Pons (tissue), 1 donor: Measurements from ENCODE around the gene PRRT1.
"Not testable (repeated sequence)": the region's sequence is repeated elsewhere in the genome, so short reads cannot be mapped to it uniquely, and the experiment has no call there.

ENCODE experiments used
- DNase-seq: peaks from one replicate; pipeline ENCODE4 v3.0.0-alpha.2; 2016; ENCODE audit warnings: low spot score

The PRRT1 gene

GRCh38 chr6:32120573-32121059, 31.1 kb downstream of the PRRT1 start:
- DNase-seq, result no peak

DNA sequence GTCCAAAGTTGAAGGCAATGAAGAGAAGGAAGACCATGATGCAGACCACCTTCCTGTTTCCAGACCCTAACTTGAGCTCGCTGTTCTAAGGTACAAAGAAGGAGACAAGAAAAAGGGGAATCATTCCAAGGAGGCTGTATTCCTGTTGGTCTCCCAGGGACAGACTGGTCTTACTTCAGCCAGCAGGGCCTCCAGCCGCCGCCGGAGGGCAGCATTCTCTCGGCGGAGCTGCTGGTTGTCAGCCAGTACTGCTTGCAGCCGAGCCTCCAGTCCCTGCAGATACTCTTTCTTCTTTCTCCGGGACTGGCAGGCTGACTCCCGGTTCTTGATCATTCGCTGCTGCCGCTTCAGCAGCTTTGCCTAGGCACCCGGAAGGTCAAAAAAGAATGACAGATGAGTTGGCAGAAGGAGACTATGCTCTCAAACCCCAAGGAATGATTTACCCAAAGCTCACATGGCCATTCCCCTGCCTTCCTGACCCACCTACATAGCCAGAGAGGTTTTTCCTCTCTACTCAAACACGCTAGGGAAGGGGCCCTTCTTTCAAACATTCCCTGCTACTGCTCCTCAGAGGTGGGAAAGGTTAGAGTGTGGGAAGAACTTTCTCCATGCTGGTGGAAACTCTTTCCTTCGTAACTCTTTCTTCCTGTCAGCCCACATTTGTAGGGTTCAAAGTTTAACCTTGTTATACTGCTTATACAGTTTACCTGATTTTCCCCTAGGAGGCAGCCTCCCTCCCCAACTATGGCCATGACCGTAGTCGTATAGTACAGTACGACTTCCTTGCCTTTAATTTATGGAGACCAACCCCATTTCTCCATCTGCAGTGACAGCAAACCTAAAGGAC, 32.7 kb downstream of the PRRT1 start:
- DNase-seq, result peak; percentile 84

DNA sequence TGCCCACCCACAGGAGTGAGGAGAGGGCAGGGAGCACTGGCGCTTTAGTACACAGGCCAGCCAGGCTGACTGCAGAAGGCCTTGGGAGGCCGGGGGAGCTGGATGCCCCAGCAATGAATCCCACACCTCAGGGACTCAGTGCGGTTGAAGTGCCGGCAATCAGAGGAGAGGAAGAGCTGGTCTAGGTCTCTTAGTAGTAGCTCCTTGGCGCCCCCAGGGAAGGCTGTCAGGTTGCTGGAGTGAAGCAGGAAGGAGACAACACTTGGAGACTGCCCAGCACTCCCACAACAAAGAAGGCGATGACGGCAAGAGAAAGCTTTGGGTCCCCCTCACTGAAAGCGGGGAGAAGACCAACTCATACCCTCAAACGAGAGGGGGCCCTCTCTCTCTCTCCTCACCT, 34.3 kb downstream of the PRRT1 start:
- no peak for DNase-seq

DNA sequence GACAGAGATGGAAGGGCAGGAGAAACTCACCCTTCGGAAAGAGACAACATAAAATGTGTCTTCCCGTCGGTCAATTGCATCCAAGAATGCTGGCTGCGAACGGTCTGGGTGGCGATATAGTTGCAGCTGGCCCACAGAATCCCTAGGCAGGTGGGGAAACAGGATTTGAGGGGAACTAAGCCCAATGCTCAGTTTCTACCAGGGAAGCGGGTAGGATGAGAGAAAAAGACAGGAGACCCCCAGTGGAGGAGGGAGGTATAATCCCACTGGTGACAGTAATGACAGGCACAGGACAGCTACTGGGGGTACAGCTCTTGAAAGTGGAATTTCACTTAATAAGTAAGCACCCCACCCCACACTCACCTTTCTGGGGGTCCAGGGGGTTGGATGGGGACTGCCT, 35.1 kb downstream of the PRRT1 start:
- DNase-seq, result no peak

GRCh38 chr6:32115623-32116022, 36.1 kb downstream of the PRRT1 start:
- DNase-seq, result no peak

GRCh38 chr6:32114796-32115195, 36.9 kb downstream of the PRRT1 start:
- DNase-seq, result no peak

- peak; percentile 57 for DNase-seq
Observed at GRCh38 chr6:32113386-32114352, 38.1 kb downstream of the PRRT1 start.

DNA sequence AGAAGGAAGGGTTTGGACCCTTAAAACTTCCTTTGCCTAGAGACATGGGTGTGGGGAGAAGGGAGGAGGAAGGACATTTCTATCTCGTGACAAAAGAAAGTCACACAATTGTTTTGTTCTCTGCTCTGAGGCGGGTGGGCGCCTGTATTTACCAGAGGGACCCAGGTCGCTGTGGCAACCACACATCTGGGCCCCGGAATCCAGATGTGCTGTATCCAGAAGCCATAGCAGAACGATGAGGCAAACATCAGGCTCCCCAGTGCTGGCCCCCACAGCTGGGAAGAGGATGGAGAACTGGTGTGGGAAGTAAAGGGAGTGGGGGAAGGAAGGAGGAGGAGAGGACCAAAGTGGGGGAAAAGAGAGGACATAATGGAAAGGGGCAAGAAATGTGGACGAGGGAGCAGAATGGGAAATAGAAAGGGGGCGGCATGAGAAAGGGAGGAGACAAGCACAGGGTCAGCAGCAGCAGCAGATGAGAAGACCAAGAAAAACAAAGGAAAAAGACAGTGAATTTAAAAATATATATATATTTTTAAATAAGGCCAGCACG, 39.2 kb downstream of the PRRT1 start:
- no peak for DNase-seq

GRCh38 chr6:32111424-32112066, 40.2 kb downstream of the PRRT1 start:
- no peak for DNase-seq

- no peak for DNase-seq
Observed at GRCh38 chr6:32110632-32111031, 41.1 kb downstream of the PRRT1 start.

- no peak for DNase-seq
Observed at GRCh38 chr6:32109765-32110160, 42.0 kb downstream of the PRRT1 start.

DNA sequence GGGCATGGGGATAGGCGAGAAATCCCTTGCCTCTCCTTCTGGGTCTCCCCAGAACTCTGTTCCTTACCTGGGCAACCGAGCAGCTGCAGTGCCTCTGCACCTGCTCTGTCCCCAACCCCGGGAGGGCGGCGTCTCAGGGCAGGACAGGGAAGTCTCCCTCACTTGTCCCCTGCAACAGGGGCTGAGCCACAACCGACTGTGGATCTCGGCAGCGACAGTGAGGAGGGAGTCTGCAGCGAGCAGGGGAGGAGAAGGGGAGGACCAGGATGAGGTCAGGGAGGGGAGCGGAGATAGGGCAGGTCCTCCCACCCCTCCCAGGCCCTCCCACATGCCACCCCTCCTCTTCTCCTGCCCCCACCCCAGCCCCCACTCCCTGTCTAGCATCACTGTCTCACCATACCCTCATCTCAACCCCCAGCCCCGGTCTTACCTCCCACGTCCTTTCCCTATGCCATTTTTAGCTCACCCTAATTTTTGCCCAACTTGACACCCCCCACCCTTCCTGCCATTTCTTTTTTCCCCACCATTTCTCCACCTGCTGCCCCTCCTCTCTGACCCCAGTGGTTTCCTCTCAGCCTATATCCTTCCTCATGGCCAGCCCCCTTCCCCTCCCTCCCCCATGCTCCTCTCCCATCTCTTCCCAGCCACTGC, 42.5 kb downstream of the PRRT1 start, which contains the start of gene TNXB:
Gene TNXB (minus strand): TSS at position 225 of the 651 bp plus-strand sequence. CDS start 11,140 bp downstream, outside the sequence.
- DNase-seq, result no peak

DNA sequence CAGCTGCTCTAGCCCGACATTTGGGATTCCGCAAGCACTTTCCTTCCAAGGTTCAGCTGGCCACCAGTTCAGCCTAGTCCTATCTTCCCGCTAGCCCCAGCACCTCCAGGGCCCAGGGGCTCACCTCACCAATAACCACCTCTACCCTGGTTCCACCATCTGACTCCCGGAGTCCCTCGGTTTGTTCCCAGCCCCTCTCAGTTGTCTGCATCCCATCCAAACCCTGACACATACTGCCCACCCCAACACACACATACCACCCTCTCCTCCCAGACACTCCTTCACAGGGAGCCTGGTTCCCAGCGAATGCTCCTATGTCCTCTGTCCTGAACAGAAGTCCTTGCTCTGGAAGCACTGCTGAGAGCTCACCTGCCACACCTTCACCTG, 43.0 kb downstream of the PRRT1 start:
- DNase-seq, result no peak

GRCh38 chr6:32108094-32108627, 43.6 kb downstream of the PRRT1 start:
- no peak for DNase-seq

DNA sequence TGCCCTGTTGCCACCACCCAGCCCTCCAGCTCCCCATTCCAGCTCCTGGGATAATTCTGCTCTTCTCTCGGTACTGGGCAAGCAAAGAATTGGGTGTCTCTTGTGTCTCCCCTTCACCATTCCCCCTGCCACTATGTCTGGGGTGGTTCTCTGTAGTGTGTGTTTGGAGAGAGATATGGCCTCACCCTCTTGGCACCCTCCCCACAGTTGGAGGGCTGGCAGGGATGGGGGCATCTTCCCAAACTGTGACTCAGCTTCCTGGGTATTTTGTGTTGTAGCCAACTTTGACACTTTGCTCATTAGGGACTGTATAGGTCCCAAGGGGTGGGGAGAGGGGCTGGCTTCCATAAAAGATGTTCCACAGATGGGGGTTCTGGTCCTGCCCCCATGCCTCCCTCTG, 44.3 kb downstream of the PRRT1 start:
- DNase-seq, result no peak

- no peak for DNase-seq
Observed at GRCh38 chr6:32105433-32105832, 46.3 kb downstream of the PRRT1 start.

DNA sequence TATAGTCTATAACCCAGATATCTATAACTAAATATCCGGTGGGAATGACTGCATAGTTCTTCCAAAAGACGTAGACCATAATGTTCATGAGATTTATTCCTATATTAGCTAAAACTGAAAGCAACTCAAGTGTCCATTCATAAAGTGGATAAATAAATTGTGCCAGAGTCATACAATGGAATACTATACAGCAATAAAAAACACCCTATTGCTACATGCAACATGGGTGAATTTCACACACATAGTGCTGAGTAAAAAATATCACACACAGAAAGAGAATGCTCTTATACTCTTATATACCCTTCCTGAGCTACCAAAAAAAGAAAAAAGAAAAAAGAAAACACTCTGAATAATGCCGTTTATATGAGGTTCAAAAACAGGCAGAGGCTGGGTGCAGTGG, 49.5 kb downstream of the PRRT1 start:
- no peak for DNase-seq

DNA sequence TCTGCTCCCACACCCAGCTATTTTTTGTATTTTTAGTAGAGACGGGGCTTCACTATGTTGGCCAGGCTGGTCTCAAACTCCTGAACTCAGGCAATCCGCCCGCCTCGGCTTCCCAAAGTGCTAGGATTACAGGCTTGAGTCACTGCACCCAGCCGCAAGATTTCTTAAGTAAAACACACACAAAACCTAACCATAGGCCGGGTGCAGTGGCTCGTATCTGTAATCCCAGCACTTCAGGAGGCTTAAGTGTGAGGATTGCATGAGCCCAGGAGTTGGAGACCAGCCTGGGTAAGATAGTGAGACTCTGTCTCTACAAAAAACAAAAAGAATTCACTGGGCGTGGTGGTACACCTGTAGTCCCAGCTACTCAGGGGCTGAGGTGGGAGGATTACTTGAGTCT, 51.5 kb downstream of the PRRT1 start:
- not testable (repeated sequence) for DNase-seq
